Rectal smooth muscle tissue (tissue), 1 donor: ENCODE measurements around the gene LRRN3.

Source experiments
- H3K27ac ChIP-seq: one replicate; pipeline ENCODE4 v1.7.0; 2013; ENCODE audit warnings: low read depth, low read length, inconsistent platforms
- H3K27me3 ChIP-seq: one replicate; pipeline ENCODE4 v1.7.0; 2013; ENCODE audit warnings: low read length; ENCODE audit not compliant: control insufficient read depth, insufficient read depth
- H3K36me3 ChIP-seq: one replicate; pipeline ENCODE4 v1.7.0; 2013; ENCODE audit warnings: low read length; ENCODE audit not compliant: control insufficient read depth, insufficient read depth
- H3K4me1 ChIP-seq: one replicate; pipeline ENCODE4 v1.7.0; 2013; ENCODE audit warnings: low read length; ENCODE audit not compliant: control insufficient read depth, insufficient read depth
- H3K4me3 ChIP-seq: one replicate; pipeline ENCODE4 v1.7.0; 2013; ENCODE audit warnings: low read length
- H3K9ac ChIP-seq: one replicate; pipeline ENCODE4 v1.7.0; 2013; ENCODE audit warnings: low read length

LRRN3 gene

GRCh38 chr7:111159426-111159825 is 68.5 kb downstream of the LRRN3 start:
- H3K4me1 ChIP-seq, result no peaks in the 10 kb centered on the region
- H3K4me3 ChIP-seq, result no peak overlapping the region
- H3K9ac ChIP-seq, result no peak overlapping the region
- H3K36me3 ChIP-seq, result no peaks in the 10 kb centered on the region
- no peaks in the 10 kb centered on the region for H3K27me3 ChIP-seq
- no peak overlapping the region for H3K27ac ChIP-seq

DNA sequence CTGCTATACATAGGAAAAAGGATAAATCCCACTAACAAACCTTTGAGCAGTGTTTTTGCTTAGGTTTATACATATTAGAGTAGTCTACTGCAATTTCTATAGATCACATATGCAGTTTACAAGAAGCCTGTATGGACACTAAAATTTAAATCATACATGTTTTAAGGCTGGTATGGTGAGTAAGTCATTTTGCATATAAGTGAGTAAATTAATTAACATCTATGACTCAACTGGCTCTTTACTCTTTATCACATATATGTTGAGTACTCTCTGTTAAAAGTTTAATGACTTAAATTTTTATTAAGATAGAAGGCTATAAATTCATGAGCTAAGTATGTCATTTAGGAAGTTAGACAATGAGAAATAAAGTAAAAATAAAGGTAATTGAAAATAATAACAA is 69.4 kb downstream of the LRRN3 start:
- Histone ChIP-seq H3K27me3 (no peaks in the 10 kb centered on the region), H3K4me1 (no peaks in the 10 kb centered on the region), H3K36me3 (no peaks in the 10 kb centered on the region), H3K27ac (no peak overlapping the region), H3K4me3 (no peak overlapping the region), H3K9ac (no peak overlapping the region)

GRCh38 chr7:111162692-111163091 is 71.8 kb downstream of the LRRN3 start:
- H3K36me3 ChIP-seq, result no peaks in the 10 kb centered on the region
- H3K4me1 ChIP-seq, result no peaks in the 10 kb centered on the region
- H3K9ac ChIP-seq, result no peak overlapping the region
- no peaks in the 10 kb centered on the region for H3K27me3 ChIP-seq
- H3K4me3 ChIP-seq, result no peak overlapping the region
- H3K27ac ChIP-seq, result no peak overlapping the region

DNA sequence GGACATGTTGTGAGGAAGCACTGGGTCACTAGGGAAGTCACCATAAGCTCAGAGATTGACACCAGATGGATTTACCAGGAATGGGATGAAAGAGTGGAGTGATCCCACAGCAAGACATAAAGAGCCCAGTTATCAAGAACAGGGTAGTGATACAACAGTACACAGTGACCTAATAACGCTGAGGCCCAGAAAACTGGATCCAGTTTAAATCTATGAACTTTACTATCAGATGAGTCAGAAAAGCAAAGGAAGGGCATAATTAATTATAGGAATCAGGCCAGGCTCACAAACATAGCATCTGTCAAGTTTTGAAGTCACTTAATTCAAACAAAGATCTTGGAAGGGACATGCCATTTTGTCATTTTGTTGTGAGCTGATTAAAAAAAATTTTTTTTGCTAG is 73.5 kb downstream of the LRRN3 start:
- Histone ChIP-seq H3K4me3 (no peak overlapping the region), H3K36me3 (no peaks in the 10 kb centered on the region), H3K9ac (no peak overlapping the region), H3K27me3 (no peaks in the 10 kb centered on the region), H3K27ac (no peak overlapping the region), H3K4me1 (peaks cover 3% of the 10 kb centered on the region)

- peaks cover 5% of the 10 kb centered on the region for H3K4me1 ChIP-seq
- H3K4me3 ChIP-seq, result no peak overlapping the region
- no peak overlapping the region for H3K9ac ChIP-seq
- H3K27ac ChIP-seq, result no peak overlapping the region
- no peaks in the 10 kb centered on the region for H3K27me3 ChIP-seq
- H3K36me3 ChIP-seq, result no peaks in the 10 kb centered on the region
These were observed 77.3 kb downstream of the LRRN3 start for GRCh38 chr7:111168182-111168581.

DNA sequence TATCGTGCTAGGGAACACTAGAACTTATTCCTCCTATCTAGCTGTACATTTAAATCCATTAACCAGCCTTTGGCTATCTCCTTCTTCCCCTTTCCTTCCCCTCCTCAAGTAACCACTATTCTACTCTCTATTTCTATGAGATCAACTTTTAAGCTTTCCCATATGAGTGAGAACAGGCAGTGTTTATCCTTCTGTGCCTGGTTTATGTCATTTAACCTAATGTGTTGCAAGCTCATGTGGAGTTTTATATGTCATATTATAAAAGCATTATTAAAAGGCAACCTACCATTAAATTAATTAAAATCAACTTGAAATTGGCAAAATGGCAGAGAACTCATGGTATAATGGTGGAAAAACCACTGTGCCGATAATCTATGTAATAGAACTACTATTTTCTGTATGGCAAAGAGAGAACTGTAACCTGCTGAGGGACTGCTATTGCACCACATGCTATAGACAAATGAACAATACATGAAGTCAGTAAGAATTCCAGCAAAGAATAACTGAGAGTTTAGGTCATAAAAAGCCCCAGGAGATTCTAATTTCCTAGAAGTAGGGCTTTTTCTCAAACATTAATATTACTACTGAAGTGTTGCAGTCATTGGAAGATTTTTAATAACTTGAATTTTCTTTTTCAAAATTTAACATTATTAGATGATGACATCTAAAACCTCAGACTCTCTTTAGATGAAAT is 81.8 kb downstream of the LRRN3 start:
- no peak overlapping the region for H3K4me3 ChIP-seq
- H3K4me1 ChIP-seq, result peaks cover 5% of the 10 kb centered on the region
- H3K9ac ChIP-seq, result no peak overlapping the region
- no peaks in the 10 kb centered on the region for H3K27me3 ChIP-seq
- no peaks in the 10 kb centered on the region for H3K36me3 ChIP-seq
- no peak overlapping the region for H3K27ac ChIP-seq

- Histone ChIP-seq H3K4me1 (peaks cover 3% of the 10 kb centered on the region), H3K27me3 (no peaks in the 10 kb centered on the region), H3K9ac (no peak overlapping the region), H3K36me3 (no peaks in the 10 kb centered on the region), H3K4me3 (no peak overlapping the region), H3K27ac (no peak overlapping the region)
These were observed 82.6 kb downstream of the LRRN3 start for GRCh38 chr7:111173528-111173927.

DNA sequence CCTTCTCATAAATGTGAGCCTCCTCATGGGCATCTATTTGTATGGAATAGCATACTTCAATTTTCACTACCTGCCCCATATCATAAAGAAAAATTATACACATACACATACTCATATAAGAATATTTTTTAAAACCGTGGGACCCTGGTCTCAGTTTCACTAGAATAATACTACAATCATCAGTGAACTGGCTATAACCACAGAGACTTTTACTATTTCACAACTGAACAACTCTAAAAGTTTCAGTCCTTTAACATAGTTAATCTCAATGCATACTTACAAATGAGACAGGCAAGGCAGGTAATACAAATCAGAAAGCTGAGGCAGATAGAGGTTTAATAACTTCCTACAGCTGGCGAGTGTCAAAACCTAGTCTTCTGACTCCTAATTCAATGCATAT is 83.1 kb downstream of the LRRN3 start:
- no peak overlapping the region for H3K27ac ChIP-seq
- no peak overlapping the region for H3K4me3 ChIP-seq
- no peak overlapping the region for H3K9ac ChIP-seq
- no peaks in the 10 kb centered on the region for H3K27me3 ChIP-seq
- H3K36me3 ChIP-seq, result no peaks in the 10 kb centered on the region
- H3K4me1 ChIP-seq, result peaks cover 2% of the 10 kb centered on the region

DNA sequence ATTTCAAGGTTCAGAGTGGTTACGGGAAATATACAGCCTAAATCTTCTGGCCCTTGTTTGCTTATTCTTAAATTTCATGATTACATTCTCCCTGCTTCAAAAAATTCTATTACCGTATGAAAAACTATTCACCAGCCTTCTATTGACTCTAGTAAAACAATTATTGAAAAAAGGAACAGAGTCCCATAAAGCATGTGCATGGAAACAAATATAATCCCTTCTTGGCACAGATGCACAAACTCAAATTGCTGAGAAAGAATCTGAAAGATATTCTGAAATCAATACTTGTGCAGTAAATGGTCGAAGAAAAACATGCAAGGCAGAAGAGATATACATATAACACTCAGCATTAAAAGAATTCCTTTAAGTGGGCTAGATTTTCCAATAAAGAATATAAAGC is 83.6 kb downstream of the LRRN3 start:
- no peak overlapping the region for H3K4me3 ChIP-seq
- H3K27ac ChIP-seq, result no peak overlapping the region
- H3K4me1 ChIP-seq, result peaks cover 2% of the 10 kb centered on the region
- no peaks in the 10 kb centered on the region for H3K36me3 ChIP-seq
- H3K27me3 ChIP-seq, result no peaks in the 10 kb centered on the region
- H3K9ac ChIP-seq, result no peak overlapping the region
